NCI-H1930 (cell line): ENCODE data around the gene GARS1.
"Not testable (repeated sequence)": the region's sequence is repeated elsewhere in the genome, so short reads cannot be mapped to it uniquely, and the experiment has no call there.

Experiments
- DNase-seq, 2 experiments: peaks; one replicate each; lab custom pipeline; 2025; lab: John Stamatoyannopoulos, UW

Gene GARS1

DNA sequence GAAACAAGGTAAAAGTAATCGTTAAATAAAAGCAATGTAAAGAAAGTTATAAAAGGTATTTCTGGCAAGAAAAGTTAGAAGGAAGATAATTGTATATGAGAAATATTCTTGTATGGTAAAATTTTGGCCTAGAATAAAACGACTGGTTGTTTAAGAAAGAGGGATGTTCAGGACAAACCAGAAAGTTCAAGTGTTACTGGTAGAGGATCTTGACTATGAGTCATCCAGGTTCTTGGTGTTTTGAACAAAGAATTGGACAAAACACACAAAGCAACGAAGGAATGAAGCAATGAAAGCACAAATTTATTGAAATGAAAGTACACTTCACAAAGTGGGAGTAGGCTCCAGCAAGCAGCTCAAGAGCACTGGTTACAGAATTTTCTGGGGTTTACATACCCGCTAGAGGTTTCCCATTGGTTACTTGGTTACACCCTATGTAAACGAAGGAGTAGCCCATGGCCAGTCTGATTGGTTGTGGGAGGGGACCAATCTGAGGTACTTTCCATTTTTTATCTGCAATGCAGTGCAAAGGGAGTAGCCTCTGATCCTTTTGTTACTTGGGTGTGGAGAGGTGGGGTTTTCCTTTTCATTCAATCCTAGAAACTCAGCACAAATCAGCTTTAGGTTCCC is 22.4 kb upstream of the GARS1 start:
- DNase-seq = no peak

DNA sequence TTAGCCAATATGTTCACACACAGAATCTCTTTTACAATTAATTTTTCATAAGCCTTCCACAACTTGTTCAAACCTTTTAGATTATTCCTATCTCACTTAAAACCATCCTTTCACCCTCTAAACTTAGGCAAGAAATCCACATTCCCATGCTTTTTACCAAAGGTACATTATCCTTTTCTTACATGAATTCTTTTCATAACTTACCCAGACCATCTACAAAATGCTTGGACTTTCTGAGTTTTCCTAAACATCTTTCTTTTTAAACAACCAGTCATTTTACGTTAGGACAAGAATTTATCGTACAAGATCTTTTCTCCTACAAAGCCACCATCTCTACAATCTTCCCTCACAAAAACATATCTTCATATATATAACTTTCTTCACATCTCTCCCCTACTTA is 18.8 kb upstream of the GARS1 start:
- DNase-seq = no peak

DNA sequence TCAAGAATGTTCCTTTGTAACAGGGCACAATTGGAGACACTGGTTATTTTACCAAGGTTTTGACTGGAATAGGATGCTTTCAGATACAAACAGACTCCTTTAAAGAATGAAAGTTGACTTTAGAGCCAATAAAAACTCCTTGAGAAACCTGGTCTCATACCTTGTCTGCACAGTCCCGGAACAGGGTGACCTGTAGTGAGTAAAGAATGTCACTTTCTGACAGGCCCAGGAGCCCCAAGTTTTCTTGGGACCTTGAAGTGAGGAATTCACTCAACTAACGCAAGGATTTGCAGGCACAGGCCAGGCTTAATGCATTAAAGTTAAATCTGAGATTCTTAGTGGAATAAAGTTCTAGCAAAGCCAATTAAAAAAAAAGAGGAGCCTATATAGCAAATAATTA is 11.5 kb upstream of the GARS1 start:
- no peak for DNase-seq

DNA sequence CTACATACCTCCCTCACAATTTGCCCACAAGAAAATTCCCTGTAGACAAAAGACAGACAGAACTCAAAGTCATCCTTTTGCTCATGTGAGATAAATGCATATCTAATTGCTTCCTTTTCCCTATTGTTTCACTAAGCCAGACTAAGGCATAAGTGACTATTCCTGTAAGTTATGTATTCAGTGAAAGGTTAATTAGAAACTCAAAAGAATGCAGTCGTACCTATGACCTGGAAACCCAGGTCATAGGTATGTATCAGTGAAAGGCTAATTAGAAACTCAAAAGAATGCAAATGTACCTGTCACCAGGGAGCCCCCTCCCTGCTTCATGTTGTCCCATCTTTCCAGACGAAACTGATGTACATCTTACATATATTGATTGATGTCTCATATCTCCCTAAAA is 10.3 kb upstream of the GARS1 start:
- no peak for DNase-seq

DNA sequence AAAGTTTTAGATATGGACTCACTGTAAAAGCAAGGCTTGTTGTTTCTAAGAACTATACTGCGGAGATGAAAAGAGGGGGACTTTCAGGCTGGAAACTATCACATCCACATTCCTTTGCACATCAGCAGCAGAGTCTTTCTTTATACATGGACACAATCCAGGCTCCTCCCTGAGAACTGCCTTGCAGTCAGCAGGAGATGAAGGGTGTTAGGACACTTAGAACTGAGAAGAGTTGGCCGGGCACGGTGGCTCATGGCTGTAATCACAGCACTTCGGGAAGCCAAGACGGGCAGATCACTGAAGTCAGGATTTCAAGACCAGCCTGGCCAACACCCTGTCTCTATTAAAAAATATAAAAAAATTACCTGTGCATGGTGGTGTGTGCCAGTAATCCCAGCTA is 9.7 kb upstream of the GARS1 start:
- no peak for DNase-seq

DNA sequence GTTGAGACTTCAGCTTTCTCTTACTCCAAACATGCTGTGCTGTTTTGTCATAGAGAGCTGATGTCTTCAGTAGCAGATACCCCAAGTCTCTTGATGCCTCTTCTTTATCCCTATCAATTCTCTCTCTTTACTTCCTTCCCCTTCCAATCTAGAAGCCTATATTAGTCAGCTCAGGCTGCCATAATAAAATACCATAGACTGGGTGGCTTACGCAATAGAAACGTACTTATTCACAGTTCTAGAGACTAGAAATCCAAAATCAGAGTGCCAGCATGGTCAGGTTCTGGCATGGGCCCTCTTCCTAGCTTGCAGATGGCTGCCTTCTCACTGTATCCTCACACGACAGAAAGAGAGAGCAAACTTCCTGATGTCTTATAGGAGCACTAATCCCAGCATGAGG is 9.0 kb upstream of the GARS1 start:
- DNase-seq = no peak

DNA sequence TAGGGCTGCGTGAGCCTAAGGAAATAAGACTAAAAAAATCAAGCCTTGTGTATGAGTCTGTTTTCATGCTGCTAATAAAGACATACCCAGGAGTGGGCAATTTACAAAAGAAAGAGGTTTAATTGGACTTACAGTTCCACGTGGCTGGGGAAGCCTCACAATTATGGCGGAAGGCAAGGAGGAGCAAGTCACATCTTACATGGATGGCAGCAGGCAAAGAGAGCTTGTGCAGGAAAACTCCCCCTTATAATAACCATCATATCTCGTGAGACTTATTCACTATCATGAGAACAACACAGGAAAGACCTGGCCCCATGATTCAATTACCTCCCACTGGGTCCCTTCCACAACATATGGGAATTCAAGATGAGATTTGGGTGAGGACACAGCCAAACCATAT is 7.1 kb upstream of the GARS1 start:
- DNase-seq = not testable (repeated sequence)

DNA sequence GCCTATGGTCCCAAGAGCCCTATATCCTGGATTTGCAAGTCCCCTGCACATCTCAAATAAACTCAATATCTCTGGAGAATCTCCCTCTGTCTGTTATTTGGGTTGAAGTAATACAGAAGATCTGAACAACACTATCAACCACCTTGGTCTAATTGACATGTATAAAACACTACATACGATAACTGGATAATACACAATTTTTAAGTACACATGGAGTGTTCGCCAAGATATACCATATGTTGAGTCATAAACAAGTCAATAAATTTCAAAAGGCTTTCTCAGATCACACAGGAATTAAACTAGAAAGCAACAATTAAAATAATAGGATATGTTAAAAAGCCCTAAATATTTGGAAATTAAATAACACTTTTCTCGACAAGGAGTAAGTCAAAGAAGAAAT is 5.6 kb upstream of the GARS1 start:
- DNase-seq = no peak

DNA sequence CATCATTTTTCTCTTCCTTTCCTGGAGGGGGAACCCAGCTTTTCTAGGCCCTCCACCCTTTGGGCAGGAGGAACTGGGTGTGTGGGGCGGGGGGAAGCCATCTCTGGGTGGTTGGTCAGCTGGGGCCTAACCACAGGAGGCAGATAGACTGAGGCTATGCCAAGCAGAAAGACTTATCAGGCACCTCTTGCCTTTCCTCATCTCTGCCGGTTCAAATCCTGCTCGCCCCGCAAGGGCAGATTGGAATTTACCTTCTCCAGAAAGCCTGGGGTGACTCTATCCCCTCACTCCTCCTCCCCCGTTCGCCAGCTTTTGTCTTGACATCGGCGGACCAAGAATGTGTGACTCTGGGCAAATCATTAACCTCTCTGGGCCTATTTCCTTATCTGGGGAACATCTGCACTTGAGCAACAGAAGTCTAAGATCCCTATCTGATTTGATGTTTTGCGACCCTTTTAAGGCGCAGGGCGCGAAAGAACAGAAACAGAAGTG is 584 bp upstream of the GARS1 start:
- no peak for DNase-seq

DNA sequence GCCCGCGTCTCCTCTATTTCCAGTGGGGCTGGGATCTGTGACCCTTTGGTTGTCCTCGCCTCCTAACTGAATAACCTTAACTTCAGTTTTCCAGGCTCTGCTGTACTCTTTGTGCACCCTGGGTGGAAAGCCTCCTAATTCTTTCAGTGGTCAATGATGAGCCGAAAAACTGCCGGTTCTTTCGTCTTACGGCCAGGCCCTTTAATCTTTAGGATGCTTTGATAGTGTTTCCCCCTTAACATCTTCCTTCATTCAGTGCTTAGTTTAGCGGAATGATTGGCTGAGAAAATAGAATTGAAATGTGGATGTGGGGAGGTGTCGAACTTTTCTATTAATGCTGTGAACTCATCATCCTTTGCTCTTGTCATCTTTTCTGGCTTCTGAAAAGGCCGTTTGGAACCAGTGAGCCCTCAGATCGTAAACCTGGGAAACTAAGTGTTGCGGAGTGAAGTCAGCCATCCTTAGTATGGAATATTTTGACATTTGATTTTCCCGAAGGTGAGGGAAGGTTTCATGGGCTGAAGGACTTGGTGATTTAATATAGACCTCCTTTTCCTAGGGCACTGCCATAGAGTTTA is 847 bp downstream of the GARS1 start:
- no peak for DNase-seq

DNA sequence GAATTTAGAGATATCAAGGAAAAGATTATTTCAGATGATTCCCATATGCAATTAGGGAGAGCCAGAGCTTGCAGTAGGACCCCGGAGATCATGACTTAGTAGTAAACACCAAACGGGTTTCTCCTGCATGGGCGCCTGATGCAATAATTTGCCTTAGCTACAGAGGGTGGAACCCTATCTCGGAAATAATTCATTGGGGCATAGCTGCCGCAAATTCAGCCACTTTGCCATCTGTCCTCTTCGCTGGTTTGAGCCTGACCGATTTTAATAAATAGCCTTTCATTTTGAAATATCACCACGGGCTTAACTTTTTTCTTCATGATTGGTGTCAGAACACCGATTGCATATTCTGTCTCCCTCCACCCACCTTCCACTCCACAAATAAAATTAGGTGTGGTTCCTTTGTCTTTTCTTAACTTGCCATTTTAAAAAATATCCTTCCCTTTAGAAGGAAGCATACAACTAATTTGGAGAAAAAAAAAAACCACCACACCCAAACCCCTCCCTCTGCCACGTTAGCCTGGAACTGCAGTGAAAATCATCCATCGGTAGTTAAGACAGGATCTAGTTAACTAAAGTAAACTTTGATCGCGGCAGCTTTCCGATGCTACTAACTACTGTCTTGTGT is 1.4 kb downstream of the GARS1 start:
- DNase-seq = no peak

DNA sequence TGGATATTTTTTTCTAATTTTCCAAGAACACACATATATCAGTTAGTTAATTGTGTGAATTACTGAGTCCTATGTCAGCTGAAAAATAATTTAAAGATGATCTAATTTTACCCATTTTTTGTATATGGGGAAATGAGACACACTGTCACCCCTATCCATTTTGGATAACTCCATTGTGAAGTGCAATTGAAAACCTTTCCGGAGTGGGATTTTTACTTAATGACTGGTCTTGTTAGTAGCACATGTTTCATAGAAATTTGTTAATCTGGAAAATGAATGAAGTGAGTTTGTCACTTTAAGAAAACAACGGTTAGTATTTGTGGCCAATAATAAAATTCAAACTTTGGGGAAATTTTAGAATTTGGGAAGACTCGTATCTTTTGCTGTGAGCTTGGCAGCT is 2.0 kb downstream of the GARS1 start:
- DNase-seq = no peak

DNA sequence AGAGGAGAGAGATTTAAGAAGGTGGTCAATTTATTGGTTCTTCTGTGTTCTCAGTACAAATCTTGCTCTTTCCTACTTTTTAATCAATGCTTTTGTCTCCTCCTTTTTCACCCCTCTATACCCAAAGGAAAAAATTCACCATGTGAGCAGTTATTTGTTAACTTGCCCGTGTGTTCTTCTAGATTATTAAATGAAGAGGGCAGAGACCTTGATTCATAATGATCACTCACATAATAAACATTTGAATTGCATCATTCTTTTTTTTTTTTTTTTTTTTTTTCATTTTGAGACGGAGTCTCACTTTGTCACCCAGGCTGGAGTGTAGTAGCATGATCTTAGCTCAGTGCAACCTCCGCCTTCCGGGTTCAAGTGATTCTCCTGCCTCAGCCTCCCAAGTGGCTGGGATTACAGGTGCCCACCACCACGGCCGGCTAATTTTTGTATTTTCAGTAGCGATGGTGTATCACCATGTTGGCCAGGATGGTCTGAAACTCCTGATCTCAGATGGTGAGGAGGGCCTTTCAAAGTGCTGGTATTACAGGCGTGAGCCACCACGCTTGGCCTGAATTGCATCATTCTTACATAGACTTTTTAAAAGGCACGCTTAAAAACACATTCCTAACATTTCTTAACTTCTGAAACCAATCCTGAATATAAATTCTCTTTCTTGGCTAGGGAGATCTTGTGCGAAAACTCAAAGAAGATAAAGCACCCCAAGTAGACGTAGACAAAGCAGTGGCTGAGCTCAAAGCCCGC is 3.6 kb downstream of the GARS1 start:
- DNase-seq = no peak

DNA sequence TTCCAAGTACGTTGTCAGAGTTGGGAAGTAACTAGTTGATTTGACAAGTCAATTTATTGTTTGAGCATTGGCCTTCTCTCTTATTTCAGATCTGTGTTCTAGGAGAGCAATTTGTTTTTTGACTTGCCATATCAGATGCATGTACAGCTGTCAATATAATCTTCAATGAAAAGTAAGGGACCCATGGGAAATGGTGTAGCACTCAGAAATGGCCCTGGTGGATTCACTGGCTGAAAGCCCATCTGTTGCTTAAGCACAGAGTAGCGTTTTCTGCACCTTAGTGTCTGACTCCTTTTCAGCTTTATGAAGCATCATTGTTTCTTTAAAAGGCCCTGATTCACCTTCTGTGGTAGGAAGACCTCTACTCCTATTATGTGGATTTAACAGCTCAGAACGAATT is 10.2 kb downstream of the GARS1 start:
- no peak for DNase-seq

DNA sequence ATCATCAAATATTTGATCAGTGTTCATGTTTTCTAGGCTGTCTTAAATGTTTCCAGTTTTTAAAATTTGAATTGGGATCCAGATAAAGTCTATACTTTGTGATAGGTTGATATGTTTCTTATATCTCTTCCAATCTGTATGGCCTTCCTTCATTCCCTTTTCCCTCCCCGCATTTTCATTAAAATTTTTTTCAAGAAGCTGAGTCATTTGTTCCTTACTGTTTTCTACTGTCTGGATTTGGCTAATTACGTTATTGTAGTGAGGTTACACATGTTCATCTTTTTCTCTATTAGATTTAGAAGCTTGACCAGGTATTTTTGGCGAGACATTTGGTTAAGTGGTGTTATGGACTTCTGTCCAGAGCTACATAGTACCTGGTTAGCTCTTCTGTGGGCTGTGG is 11.2 kb downstream of the GARS1 start:
- no peak for DNase-seq

DNA sequence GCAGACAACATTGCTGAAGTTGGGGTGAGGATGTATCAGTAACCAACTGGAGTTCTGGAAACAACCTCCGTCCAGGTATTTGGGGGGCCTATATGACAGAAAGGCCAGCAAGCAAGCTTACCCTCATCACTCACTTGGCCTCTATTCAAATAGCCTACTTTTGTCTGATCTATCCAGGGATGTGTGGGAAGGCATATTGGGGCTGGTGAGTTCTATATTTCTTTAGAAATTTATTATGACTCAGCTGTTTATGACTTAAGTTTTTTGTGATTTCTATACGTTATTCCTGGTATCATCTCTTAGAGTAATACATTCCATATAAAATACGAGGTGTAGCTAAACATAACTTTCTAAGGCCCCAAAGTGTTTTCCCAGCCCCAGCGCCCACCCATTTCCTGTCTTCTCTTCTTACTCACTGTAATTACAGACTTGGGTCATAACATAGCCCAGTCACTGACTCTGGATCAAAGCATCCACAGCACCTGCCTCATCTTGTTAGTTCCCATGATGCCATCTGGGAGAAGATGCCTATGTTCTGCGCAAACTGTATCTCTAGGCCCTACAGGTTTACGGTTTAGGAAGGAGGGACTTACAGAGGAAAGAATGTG is 18.1 kb downstream of the GARS1 start:
- no peak for DNase-seq

DNA sequence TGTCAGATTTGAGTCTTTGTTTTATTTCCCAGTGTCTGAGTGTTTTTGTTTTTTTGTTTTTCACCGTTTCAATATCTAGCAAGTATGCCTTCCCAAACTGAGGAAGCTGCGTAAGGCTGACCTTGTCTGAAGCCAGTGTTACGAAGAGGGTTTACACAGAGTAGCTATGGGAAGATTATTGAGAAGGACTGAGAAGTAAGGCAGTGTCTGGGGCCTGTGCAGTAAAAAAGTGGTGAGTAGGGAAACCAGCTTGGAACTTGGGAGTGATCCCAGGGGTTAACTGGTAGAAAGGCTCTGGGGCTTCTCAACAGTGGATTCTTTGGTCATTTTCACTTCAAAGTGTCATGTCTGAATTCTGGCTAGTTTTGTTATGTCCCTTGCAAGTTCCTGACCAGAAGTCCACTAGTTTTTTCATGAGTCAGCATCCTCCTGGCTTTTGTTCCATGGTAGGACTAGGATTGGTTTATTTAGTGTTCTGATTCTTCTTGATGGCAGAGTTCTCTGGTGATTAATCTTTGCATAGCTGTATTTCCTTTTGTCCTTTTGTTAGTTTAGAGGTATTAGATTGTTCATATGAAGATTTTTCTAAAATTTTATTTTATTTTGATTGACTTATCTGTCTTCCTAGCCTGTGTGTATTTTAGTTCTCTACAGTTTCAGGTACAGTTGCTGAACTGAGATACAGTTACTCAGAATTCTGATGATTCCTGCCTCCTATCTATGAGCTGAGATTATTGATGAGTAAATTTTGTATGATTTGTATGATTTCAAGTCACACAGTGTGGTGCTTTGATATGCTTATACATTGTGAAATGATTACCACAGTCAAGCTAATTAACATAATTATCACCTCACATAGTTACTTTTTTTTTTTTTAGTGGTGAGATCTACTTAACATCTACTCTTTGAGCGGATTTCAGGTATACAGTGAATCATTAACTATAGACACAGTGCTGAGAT is 19.0 kb downstream of the GARS1 start:
- no peak for DNase-seq

DNA sequence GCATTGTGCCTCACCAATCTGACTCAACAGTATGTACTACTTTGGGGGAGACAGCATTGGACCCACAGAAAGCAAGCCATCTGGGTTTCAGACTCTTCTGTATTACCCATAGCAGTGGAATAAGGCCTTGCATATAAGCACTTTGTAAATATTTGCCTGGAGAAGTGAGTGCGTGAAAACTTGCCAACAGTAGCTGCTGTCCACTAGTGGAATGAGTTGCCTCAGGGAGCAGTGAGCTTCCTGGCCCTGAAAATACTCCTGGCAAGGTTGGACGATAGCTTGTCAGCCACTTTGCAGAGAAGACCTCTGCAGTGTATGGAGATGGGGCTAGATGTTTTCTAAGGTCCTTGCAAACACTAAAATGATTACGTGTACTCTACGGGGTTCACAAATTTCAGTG is 21.6 kb downstream of the GARS1 start:
- DNase-seq = no peak

DNA sequence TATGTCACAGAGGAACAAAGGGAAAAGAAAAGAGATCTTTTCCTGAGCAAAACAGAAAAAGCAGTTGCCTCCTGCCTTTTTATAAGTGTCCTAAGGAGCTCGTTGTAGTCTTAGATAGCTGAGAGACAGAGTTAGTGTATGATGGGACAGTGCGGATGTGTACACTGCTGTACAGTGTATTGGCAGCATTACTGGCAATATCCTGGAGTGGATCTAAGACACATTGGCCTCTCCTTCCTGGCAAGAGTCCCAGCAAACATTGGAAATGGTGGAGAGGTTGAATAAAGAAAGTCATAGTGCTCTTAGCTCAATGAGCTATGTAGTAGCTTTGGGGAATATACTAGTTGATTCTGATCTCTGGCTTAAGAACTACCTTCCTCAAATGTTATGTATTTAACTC is 22.7 kb downstream of the GARS1 start:
- DNase-seq = no peak

DNA sequence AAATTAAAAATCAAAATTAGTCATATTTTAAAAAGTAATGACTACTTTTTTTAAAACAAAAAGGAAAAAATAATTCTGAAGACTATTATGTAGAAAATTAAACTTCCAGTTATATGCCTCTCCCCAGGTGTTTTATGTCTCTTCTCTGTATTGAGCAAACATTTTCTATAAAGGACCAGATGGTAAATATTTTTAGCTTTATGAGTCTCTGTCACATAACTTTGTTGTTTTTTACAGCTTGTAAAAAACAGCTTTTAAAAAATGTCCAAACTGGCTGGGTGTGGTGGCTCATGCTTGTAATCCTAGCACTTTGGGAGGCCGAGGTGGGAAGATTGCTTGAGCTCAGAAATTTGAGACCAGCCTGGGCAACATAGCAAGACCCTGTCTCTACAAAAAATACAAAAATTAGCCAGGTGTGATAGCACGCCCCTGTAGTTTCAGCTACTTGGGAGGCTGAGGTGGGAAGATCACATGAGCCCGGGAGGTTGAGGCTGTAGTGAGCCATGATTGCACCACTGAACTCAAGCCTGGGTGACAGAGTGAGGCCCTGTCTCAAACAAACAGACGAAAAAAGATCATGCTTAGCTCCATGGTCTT is 23.5 kb downstream of the GARS1 start:
- DNase-seq = no peak

DNA sequence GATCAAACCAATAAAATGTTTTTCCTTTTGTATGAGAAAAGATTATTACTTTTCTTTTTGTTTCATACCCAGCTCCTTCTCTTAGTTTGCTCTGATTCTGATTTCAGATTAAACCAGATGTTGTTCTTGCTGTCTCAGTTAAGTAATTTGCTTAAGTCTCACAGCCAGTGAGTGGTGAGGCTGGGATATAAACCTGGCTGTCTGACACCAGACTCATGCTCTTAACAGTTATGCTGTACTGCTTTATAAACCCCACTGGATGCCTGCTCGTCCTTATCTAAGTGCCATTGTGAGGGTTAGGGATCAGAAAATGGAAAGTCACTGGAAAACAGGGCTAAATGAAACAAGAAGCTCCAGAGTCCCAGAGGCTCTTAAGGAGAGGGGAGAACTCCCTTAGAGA is 24.3 kb downstream of the GARS1 start:
- DNase-seq = no peak
